NT2/D1 (cell line): ENCODE data around the gene SCD5.

Experiments used
- DNase-seq: peaks from one replicate; pipeline ENCODE4 v3.0.0-alpha.2; 2011; ENCODE audit warnings: low read depth, low spot score
- H3K27me3 ChIP-seq: 2 replicates; pipeline ENCODE4 v1.6.0; 2011; ENCODE audit warnings: mild to moderate bottlenecking; ENCODE audit not compliant: insufficient read length, insufficient read depth
- H3K36me3 ChIP-seq: 2 replicates; pipeline ENCODE4 v1.6.1; 2011; ENCODE audit warnings: mild to moderate bottlenecking, low read length, mixed read lengths; ENCODE audit not compliant: insufficient read depth, insufficient read length
- H3K4me1 ChIP-seq: 2 replicates; pipeline ENCODE4 v1.5.1; 2011; ENCODE audit not compliant: insufficient read depth, insufficient read length
- H3K4me3 ChIP-seq: 2 replicates; pipeline ENCODE4 v1.5.1; 2011; ENCODE audit warnings: low read depth; ENCODE audit not compliant: insufficient read length
- H3K9ac ChIP-seq: 2 replicates; pipeline ENCODE4 v1.6.0; 2011; ENCODE audit warnings: low read depth; ENCODE audit not compliant: insufficient read length
- H3K9me3 ChIP-seq: 2 replicates; pipeline ENCODE4 v1.5.1; 2011; ENCODE audit warnings: mild to moderate bottlenecking, low read length; ENCODE audit not compliant: insufficient read depth
- SUZ12 ChIP-seq: IDR thresholded peaks from 2 replicates; pipeline ENCODE4 v1.6.1; 2011; ENCODE audit not compliant: insufficient read length, insufficient read depth; ENCODE audit errors: extremely low read depth
- YY1 ChIP-seq: IDR thresholded peaks from 2 replicates; pipeline ENCODE4 v1.6.1; 2011; ENCODE audit not compliant: insufficient read length, insufficient read depth
- ZNF274 ChIP-seq: IDR thresholded peaks from 2 replicates; pipeline ENCODE4 v1.6.1; 2011; ENCODE audit warnings: mild to moderate bottlenecking, low read depth, low read length

Gene SCD5

GRCh38 chr4:82678051-82678450 is 120.5 kb downstream of the SCD5 start:
- no peak overlapping the region for H3K4me3 ChIP-seq
- no peaks in the 10 kb centered on the region for H3K4me1 ChIP-seq
- H3K9me3 ChIP-seq: no peaks in the 10 kb centered on the region
- no peak overlapping the region for H3K9ac ChIP-seq
- no peak for TF ChIP-seq ZNF274
- TF ChIP-seq YY1: no peak
- no peak for TF ChIP-seq SUZ12
- H3K36me3 ChIP-seq: no peaks in the 10 kb centered on the region
- DNase-seq: no peak
- no peaks in the 10 kb centered on the region for H3K27me3 ChIP-seq

- DNase-seq: no peak
- Histone ChIP-seq H3K4me3 (no peak overlapping the region), H3K36me3 (no peaks in the 10 kb centered on the region), H3K9me3 (no peaks in the 10 kb centered on the region), H3K4me1 (no peaks in the 10 kb centered on the region), H3K9ac (no peak overlapping the region), H3K27me3 (no peaks in the 10 kb centered on the region)
- TF ChIP-seq YY1 (no peak), ZNF274 (no peak), SUZ12 (no peak)
Measured at GRCh38 chr4:82677327-82677726, 121.3 kb downstream of the SCD5 start.

GRCh38 chr4:82667761-82668480 is 130.7 kb downstream of the SCD5 start:
- Histone ChIP-seq H3K27me3 (no peaks in the 10 kb centered on the region), H3K4me1 (peaks cover 2% of the 10 kb centered on the region), H3K4me3 (no peak overlapping the region), H3K9me3 (no peaks in the 10 kb centered on the region), H3K36me3 (no peaks in the 10 kb centered on the region), H3K9ac (no peak overlapping the region)
- no peak for DNase-seq
- no peak for TF ChIP-seq ZNF274
- TF ChIP-seq SUZ12: no peak
- no peak for TF ChIP-seq YY1

- no peak for TF ChIP-seq ZNF274
- TF ChIP-seq SUZ12: no peak
- no peak for TF ChIP-seq YY1
- H3K27me3 ChIP-seq: no peaks in the 10 kb centered on the region
- DNase-seq: no peak
- no peak overlapping the region for H3K4me3 ChIP-seq
- H3K4me1 ChIP-seq: peaks cover 2% of the 10 kb centered on the region
- no peaks in the 10 kb centered on the region for H3K36me3 ChIP-seq
- H3K9ac ChIP-seq: no peak overlapping the region
- H3K9me3 ChIP-seq: no peaks in the 10 kb centered on the region
Measured at GRCh38 chr4:82666970-82667665, 131.5 kb downstream of the SCD5 start.

GRCh38 chr4:82661181-82661992 is 137.2 kb downstream of the SCD5 start:
- no peak for DNase-seq
- Histone ChIP-seq H3K27me3 (no peaks in the 10 kb centered on the region), H3K36me3 (no peaks in the 10 kb centered on the region), H3K4me1 (peaks cover 2% of the 10 kb centered on the region), H3K9me3 (no peaks in the 10 kb centered on the region), H3K4me3 (no peak overlapping the region), H3K9ac (no peak overlapping the region)
- TF ChIP-seq YY1 (no peak), SUZ12 (no peak), ZNF274 (no peak)

GRCh38 chr4:82652062-82652461 is 146.5 kb downstream of the SCD5 start:
- no peaks in the 10 kb centered on the region for H3K4me1 ChIP-seq
- TF ChIP-seq YY1: no peak
- no peak for TF ChIP-seq ZNF274
- no peak for TF ChIP-seq SUZ12
- no peaks in the 10 kb centered on the region for H3K9me3 ChIP-seq
- H3K27me3 ChIP-seq: no peaks in the 10 kb centered on the region
- DNase-seq: no peak
- H3K9ac ChIP-seq: no peak overlapping the region
- H3K4me3 ChIP-seq: no peak overlapping the region
- H3K36me3 ChIP-seq: peaks cover 6% of the 10 kb centered on the region

GRCh38 chr4:82650868-82651267 is 147.7 kb downstream of the SCD5 start:
- no peaks in the 10 kb centered on the region for H3K27me3 ChIP-seq
- H3K4me3 ChIP-seq: no peak overlapping the region
- no peak for DNase-seq
- TF ChIP-seq YY1 (no peak), ZNF274 (no peak), SUZ12 (no peak)
- no peak overlapping the region for H3K9ac ChIP-seq
- H3K9me3 ChIP-seq: no peaks in the 10 kb centered on the region
- no peaks in the 10 kb centered on the region for H3K4me1 ChIP-seq
- peaks cover 6% of the 10 kb centered on the region for H3K36me3 ChIP-seq
